ENCODE measurements around the gene CPED1. TPM values are rescaled to one million over a fixed set of nuclear protein-coding genes. Genes with fewer than 3 reads are reported as not detected.

Gene CPED1
- total and polyA plus RNA-seq, 10 of the 15 experiments (the other 5 are each of a cell fraction or from before 2014, with no cell fraction given): 0.01 to 0.77 (median 0.10) TPM; not detected in 1

- no peak for TF ChIP-seq ZNF384 (IDR thresholded peaks at IDR 0.05; ENCODE audit: borderline replicate concordance, low read depth, low read length)
- TF ChIP-seq, protein P1, sequence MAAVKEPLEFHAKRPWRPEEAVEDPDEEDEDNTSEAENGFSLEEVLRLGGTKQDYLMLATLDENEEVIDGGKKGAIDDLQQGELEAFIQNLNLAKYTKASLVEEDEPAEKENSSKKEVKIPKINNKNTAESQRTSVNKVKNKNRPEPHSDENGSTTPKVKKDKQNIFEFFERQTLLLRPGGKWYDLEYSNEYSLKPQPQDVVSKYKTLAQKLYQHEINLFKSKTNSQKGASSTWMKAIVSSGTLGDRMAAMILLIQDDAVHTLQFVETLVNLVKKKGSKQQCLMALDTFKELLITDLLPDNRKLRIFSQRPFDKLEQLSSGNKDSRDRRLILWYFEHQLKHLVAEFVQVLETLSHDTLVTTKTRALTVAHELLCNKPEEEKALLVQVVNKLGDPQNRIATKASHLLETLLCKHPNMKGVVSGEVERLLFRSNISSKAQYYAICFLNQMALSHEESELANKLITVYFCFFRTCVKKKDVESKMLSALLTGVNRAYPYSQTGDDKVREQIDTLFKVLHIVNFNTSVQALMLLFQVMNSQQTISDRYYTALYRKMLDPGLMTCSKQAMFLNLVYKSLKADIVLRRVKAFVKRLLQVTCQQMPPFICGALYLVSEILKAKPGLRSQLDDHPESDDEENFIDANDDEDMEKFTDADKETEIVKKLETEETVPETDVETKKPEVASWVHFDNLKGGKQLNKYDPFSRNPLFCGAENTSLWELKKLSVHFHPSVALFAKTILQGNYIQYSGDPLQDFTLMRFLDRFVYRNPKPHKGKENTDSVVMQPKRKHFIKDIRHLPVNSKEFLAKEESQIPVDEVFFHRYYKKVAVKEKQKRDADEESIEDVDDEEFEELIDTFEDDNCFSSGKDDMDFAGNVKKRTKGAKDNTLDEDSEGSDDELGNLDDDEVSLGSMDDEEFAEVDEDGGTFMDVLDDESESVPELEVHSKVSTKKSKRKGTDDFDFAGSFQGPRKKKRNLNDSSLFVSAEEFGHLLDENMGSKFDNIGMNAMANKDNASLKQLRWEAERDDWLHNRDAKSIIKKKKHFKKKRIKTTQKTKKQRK (IDR thresholded peaks at IDR 0.05; ENCODE audit: low read depth, low read length): no peak
- no peak for TF ChIP-seq ZNF622 (IDR thresholded peaks at IDR 0.05)
- TF ChIP-seq NKRF (conservative IDR thresholded peaks at IDR 0.05): no peak
- no peak for TF ChIP-seq RB1 (IDR thresholded peaks at IDR 0.05; ENCODE audit: borderline replicate concordance)
- no peak for TF ChIP-seq POLR2A (IDR thresholded peaks at IDR 0.05; ENCODE audit: low read depth, low read length)
- no peak for TF ChIP-seq GATAD2B (conservative IDR thresholded peaks at IDR 0.05; ENCODE audit: low read depth)
- TF ChIP-seq IRF4 (IDR thresholded peaks at IDR 0.05; ENCODE audit: low read depth, low read length): peak; percentile 63; the same call in 1 of the 2 replicates
- no peak for TF ChIP-seq CEBPB (IDR thresholded peaks at IDR 0.05; ENCODE audit: borderline replicate concordance in 1 of 2, low read depth in 2 of 2, low read length in 2 of 2)
- no peak for TF ChIP-seq ETV6 (conservative IDR thresholded peaks at IDR 0.05 in 1 of 2, IDR thresholded peaks at IDR 0.05 in 1 of 2; ENCODE audit: borderline replicate concordance in 1 of 2, low read depth in 1 of 2)
- TF ChIP-seq KLF5 (IDR thresholded peaks at IDR 0.05; ENCODE audit: partially characterized antibody): no peak
- no peak for TF ChIP-seq RFX5 (IDR thresholded peaks at IDR 0.05; ENCODE audit: low read depth, low read length)
- TF ChIP-seq HDAC6 (IDR thresholded peaks at IDR 0.05; ENCODE audit: unreplicated experiment): no peak
- no peak for TF ChIP-seq HDAC2 (IDR thresholded peaks at IDR 0.05)
- TF ChIP-seq CBFB (IDR thresholded peaks at IDR 0.05; ENCODE audit: low read depth): no peak
- TF ChIP-seq ZNF274 (IDR thresholded peaks at IDR 0.05; ENCODE audit: insufficient read depth, insufficient read length): no peak
- no peak for TF ChIP-seq CHD4 (IDR thresholded peaks at IDR 0.05)
- TF ChIP-seq, protein P2, sequence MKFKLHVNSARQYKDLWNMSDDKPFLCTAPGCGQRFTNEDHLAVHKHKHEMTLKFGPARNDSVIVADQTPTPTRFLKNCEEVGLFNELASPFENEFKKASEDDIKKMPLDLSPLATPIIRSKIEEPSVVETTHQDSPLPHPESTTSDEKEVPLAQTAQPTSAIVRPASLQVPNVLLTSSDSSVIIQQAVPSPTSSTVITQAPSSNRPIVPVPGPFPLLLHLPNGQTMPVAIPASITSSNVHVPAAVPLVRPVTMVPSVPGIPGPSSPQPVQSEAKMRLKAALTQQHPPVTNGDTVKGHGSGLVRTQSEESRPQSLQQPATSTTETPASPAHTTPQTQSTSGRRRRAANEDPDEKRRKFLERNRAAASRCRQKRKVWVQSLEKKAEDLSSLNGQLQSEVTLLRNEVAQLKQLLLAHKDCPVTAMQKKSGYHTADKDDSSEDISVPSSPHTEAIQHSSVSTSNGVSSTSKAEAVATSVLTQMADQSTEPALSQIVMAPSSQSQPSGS (IDR thresholded peaks at IDR 0.05; ENCODE audit: low read length): peak; percentile 56; the same call in 1 of the 2 replicates
- no peak for TF ChIP-seq RAD51 (IDR thresholded peaks at IDR 0.05)
- no peak for TF ChIP-seq NFIC (IDR thresholded peaks at IDR 0.05; ENCODE audit: low read depth, low read length)
- TF ChIP-seq, protein P3, sequence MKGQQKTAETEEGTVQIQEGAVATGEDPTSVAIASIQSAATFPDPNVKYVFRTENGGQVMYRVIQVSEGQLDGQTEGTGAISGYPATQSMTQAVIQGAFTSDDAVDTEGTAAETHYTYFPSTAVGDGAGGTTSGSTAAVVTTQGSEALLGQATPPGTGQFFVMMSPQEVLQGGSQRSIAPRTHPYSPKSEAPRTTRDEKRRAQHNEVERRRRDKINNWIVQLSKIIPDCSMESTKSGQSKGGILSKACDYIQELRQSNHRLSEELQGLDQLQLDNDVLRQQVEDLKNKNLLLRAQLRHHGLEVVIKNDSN (IDR thresholded peaks at IDR 0.05; ENCODE audit: borderline replicate concordance, extremely low read length, insufficient read depth, low read depth, low read length): no peak
- TF ChIP-seq, protein P4, sequence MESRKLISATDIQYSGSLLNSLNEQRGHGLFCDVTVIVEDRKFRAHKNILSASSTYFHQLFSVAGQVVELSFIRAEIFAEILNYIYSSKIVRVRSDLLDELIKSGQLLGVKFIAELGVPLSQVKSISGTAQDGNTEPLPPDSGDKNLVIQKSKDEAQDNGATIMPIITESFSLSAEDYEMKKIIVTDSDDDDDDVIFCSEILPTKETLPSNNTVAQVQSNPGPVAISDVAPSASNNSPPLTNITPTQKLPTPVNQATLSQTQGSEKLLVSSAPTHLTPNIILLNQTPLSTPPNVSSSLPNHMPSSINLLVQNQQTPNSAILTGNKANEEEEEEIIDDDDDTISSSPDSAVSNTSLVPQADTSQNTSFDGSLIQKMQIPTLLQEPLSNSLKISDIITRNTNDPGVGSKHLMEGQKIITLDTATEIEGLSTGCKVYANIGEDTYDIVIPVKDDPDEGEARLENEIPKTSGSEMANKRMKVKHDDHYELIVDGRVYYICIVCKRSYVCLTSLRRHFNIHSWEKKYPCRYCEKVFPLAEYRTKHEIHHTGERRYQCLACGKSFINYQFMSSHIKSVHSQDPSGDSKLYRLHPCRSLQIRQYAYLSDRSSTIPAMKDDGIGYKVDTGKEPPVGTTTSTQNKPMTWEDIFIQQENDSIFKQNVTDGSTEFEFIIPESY (IDR thresholded peaks at IDR 0.05): no peak
- TF ChIP-seq POLR2AphosphoS2 (IDR thresholded peaks at IDR 0.05; ENCODE audit: low read depth, low read length): no peak
Observed at GRCh38 chr7:121302214-121302745, 313.8 kb downstream of the CPED1 start (continued).
